Calu3 (cell line): Measurements from ENCODE around the gene CTTNBP2NL. TPM values are rescaled to one million over a fixed set of nuclear protein-coding genes. Genes with fewer than 3 reads are reported as not detected.

ENCODE experiments used
- BruUV-seq: library from RNA; stranded (reverse); fragments of 400-500 nt; replicated peaks from 2 replicates; lab custom pipeline; 2021; lab: Mats Ljungman, UMichigan
- CTCF ChIA-PET: fragments of 300-600 bp; sonication (Branson Sonifier 250); formaldehyde crosslinking; loops from one replicate; lab custom pipeline; 2022; ENCODE audit warnings: antibody characterized with exemption; lab: Charles Lee
- DNase-seq: peaks from one replicate; pipeline ENCODE4 v3.0.0; 2022
- H3K27ac Mint-ChIP-seq: one replicate; pipeline ENCODE4 v1.8.0; 2022; ENCODE audit warnings: mixed read lengths; ENCODE audit not compliant: unreplicated experiment
- H3K27me3 Mint-ChIP-seq: one replicate; pipeline ENCODE4 v1.8.0; 2022; ENCODE audit warnings: mixed read lengths; ENCODE audit not compliant: unreplicated experiment
- H3K36me3 Mint-ChIP-seq: one replicate; pipeline ENCODE4 v1.8.0; 2022; ENCODE audit warnings: mild to moderate bottlenecking, moderate library complexity, mixed read lengths; ENCODE audit not compliant: insufficient read depth, unreplicated experiment
- H3K4me1 Mint-ChIP-seq: one replicate; pipeline ENCODE4 v1.8.0; 2022; ENCODE audit warnings: mild to moderate bottlenecking, low read depth, mixed read lengths; ENCODE audit not compliant: unreplicated experiment
- H3K4me3 Mint-ChIP-seq: one replicate; pipeline ENCODE4 v1.8.0; 2022; ENCODE audit warnings: mild to moderate bottlenecking, low read depth, moderate library complexity, mixed read lengths; ENCODE audit not compliant: unreplicated experiment
- H3K9me3 Mint-ChIP-seq: one replicate; pipeline ENCODE4 v1.8.0; 2022; ENCODE audit warnings: low read depth, mixed read lengths; ENCODE audit not compliant: unreplicated experiment
- CTCF ChIP-seq: fragments of 200-600 bp; IDR thresholded peaks from one replicate; pipeline ENCODE4 v1.8.0; 2022; ENCODE audit warnings: antibody characterized with exemption; ENCODE audit not compliant: unreplicated experiment
- intact Hi-C: fragments of 100-400 bp; cut with micrococcal nuclease; formaldehyde crosslinking; loops from one replicate; pipeline ENCODE4 v1.10.0; 2022; ENCODE audit not compliant: unreplicated experiment
- total RNA-seq: library from RNA; stranded (reverse); gene quantifications from 2 replicates; pipeline ENCODE4 v1.2.3, GENCODE V29; 2022

Gene CTTNBP2NL
- total RNA-seq, 1 experiment from 2014 or later: 48.9 TPM

- Mint-ChIP-seq H3K4me3 (no peak overlapping the region), H3K4me1 (peaks cover 27% of the 10 kb centered on the region), H3K9me3 (no peaks in the 10 kb centered on the region), H3K27ac (no peak overlapping the region), H3K36me3 (peaks cover 15% of the 10 kb centered on the region), H3K27me3 (no peaks in the 10 kb centered on the region)
- CTCF ChIA-PET: no interaction called here
- intact Hi-C loops: no loop called here
- DNase-seq: no peak
- no TSS peak for BruUV-seq
- no peak for TF ChIP-seq CTCF
Observed at GRCh38 chr1:112402682-112403643, 6.9 kb downstream of the CTTNBP2NL start.

GRCh38 chr1:112406771-112407170 is 10.8 kb downstream of the CTTNBP2NL start:
- intact Hi-C loops: no loop called here
- DNase-seq: no peak
- Mint-ChIP-seq H3K9me3 (no peaks in the 10 kb centered on the region), H3K4me3 (no peak overlapping the region), H3K27me3 (no peaks in the 10 kb centered on the region), H3K36me3 (peaks cover 6% of the 10 kb centered on the region), H3K4me1 (peaks cover 17% of the 10 kb centered on the region), H3K27ac (no peak overlapping the region)
- no TSS peak for BruUV-seq
- CTCF ChIA-PET: no interaction called here
- TF ChIP-seq CTCF: no peak

GRCh38 chr1:112409414-112409813 is 13.4 kb downstream of the CTTNBP2NL start:
- TF ChIP-seq CTCF: no peak
- intact Hi-C loops: no loop called here
- H3K36me3 Mint-ChIP-seq: peaks cover 9% of the 10 kb centered on the region
- no TSS peak for BruUV-seq
- H3K27me3 Mint-ChIP-seq: no peaks in the 10 kb centered on the region
- no peaks in the 10 kb centered on the region for H3K4me1 Mint-ChIP-seq
- no peak overlapping the region for H3K4me3 Mint-ChIP-seq
- no peak overlapping the region for H3K27ac Mint-ChIP-seq
- no peaks in the 10 kb centered on the region for H3K9me3 Mint-ChIP-seq
- DNase-seq: no peak
- CTCF ChIA-PET: no interaction called here

- no peak overlapping the region for H3K27ac Mint-ChIP-seq
Observed at GRCh38 chr1:112410673-112411072, 14.7 kb downstream of the CTTNBP2NL start.

More at GRCh38 chr1:112410673-112411072, 14.7 kb downstream of the CTTNBP2NL start:
- TF ChIP-seq CTCF: no peak
- Mint-ChIP-seq H3K4me3 (no peak overlapping the region), H3K9me3 (no peaks in the 10 kb centered on the region), H3K4me1 (no peaks in the 10 kb centered on the region), H3K36me3 (peaks cover 17% of the 10 kb centered on the region), H3K27me3 (no peaks in the 10 kb centered on the region)
- BruUV-seq: no TSS peak
- intact Hi-C loops: no loop called here
- CTCF ChIA-PET: no interaction called here
- no peak for DNase-seq
